Stimulated activated CD8-positive, alpha-beta memory T cell treated with anti-CD3 and anti-CD28 coated beads, Interleukin-7, amount 100 ng/mL, for 24 hours (primary cell): ENCODE data around the gene ADGRD1.

Source experiments
- DNase-seq: peaks from one replicate; pipeline ENCODE4 v3.0.0-alpha.2; 2020; ENCODE audit warnings: low read depth

The ADGRD1 gene

GRCh38 chr12:131137009-131137835 is 183.5 kb downstream of the ADGRD1 start:
- no peak for DNase-seq

GRCh38 chr12:131137836-131138637 is 184.3 kb downstream of the ADGRD1 start:
- DNase-seq, result no peak

GRCh38 chr12:131138638-131139362 is 185.1 kb downstream of the ADGRD1 start:
- DNase-seq, result no peak

- DNase-seq, result no peak
These were observed 185.8 kb downstream of the ADGRD1 start for GRCh38 chr12:131139363-131140068.

GRCh38 chr12:131140069-131140435 is 186.3 kb downstream of the ADGRD1 start:
- DNase-seq, result no peak

- DNase-seq, result no peak
These were observed 187.0 kb downstream of the ADGRD1 start for GRCh38 chr12:131140697-131141096.

- no peak for DNase-seq
These were observed 187.8 kb downstream of the ADGRD1 start for GRCh38 chr12:131141514-131141913.

DNA sequence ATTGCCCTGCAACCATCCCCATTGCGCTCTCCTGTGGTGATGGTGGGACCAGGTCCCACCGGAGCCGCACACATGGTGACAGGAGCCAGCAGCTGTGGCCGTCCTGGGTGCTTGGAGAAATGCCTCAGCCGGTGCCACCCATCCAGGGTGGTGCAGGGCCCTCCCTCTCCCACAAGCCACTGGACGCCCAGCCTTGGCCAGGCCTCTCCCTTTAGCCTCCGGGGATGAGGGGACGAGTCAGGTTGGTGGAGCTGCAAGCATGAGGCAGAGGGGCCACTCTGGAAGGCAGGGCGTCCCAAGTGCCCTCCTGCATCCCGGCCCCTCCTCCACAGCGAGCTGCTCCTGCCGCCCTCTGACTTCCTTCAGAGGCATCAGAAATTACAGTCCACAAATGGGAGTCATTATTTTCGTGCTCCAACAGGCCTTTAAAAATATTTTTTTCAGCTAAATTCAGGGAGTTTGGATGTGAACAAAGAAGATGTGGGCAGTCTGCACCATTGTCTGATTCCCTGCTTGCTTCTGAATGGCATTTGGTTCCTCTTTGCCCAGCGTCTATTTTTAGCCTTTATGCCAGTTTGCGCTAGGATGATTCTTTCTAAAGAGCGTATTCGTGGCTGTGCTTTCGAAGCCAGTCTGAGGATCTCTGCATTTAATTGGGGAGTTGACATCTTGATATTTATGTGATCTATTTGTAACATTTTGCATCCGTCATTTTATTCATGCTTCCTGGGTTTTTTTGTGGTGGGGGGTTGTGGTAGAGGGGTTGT is 189.4 kb downstream of the ADGRD1 start:
- no peak for DNase-seq

- DNase-seq, result no peak
These were observed 192.5 kb downstream of the ADGRD1 start for GRCh38 chr12:131146173-131146675.

GRCh38 chr12:131147293-131147692 is 193.6 kb downstream of the ADGRD1 start:
- DNase-seq, result no peak

GRCh38 chr12:131147894-131148293 is 194.2 kb downstream of the ADGRD1 start:
- no peak for DNase-seq

DNA sequence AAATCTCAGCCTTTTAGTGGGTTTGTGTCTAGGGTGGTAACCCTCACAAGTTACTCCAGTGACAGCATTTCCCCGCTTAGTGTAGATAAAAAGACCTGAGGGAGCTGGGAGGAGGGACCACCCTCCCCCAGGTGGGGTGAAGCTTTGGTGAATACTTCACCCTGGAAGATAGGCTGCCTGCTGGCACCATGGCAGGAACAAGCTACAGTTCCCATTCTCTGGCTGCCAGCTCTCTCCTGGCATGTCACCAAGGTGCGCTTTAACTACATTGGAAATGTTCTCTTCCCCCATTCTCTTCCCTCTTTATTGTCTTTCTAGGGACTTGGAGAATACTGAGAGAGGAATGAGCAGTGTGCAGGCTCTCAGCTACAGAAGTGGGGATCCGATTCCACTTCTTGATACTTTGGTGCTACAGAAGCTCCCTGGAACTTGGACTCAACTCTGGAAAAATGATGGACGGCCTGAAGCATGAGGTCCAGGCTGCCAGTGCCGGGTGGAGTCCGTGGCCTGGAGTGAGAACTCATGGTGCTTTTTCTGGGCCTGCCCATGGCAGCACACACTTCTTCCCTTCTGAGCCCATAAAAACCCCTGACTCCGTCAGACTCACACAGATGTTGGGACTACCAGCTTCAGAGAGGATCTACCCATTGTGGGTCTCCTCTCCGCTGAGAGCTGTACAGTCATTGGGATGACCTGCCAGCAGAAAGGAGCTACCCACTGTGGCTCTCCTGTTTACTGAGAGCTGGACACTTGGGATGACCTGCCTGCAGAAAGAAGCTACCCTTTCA is 198.0 kb downstream of the ADGRD1 start:
- no peak for DNase-seq

GRCh38 chr12:131152587-131152986 is 198.9 kb downstream of the ADGRD1 start:
- DNase-seq, result no peak

DNA sequence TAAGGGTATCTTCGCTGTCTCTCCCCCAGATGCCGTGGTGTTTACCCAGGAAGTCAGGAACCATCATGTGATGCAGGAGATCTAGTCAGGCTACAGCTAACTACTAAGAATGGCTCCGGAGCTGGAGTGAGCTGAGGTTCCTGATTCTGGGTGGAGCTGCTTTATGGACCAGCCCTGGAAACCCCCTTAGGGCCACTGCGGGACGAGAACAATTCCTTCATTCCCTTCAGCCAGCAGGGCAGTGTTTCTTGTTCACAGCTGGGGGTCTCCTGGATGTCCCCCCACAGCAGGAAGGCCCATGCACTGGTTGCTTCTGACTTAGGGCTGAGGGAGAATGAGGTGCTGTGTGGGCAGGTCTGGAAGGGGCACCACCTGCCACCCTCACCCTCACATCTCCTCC is 199.3 kb downstream of the ADGRD1 start:
- no peak for DNase-seq

DNA sequence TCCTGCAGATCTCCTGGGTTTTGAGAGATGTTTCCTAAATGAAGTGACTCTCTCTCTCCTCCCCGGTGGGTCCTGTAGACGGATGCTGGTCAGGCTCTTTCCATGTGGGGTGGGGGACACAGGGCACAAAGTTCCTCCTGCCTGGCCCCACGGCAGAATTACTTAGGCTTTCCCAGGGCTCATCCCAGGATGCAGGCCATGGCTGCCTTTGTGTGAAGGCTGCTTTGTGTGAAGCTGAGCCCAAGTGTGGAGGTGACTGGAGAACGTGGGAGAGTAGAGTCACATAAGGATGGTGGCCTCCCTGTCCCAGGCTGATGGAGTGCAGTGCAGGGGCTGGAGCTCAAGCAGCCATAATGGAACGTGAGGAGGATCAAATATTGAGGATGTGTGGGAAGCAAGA is 200.2 kb downstream of the ADGRD1 start:
- no peak for DNase-seq

DNA sequence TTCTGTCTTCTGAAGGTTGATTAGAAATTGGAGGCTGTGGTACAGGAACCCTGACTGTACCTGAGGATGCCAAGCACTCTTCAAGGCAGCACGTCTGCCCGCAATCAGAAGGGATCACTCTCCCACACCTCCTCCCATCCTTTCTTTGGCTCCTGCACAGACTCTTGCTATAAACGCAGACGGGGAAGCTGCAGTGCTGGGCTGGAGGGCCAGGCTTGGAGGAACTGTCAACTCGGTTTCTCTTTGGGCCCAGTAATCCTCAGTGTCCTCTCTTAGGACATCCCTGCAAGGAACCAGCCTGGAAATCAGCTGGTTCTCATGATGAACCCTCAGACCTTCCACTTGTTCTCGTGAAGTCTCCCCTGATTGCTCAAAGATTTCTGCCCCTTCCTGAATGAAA is 201.4 kb downstream of the ADGRD1 start:
- no peak for DNase-seq

DNA sequence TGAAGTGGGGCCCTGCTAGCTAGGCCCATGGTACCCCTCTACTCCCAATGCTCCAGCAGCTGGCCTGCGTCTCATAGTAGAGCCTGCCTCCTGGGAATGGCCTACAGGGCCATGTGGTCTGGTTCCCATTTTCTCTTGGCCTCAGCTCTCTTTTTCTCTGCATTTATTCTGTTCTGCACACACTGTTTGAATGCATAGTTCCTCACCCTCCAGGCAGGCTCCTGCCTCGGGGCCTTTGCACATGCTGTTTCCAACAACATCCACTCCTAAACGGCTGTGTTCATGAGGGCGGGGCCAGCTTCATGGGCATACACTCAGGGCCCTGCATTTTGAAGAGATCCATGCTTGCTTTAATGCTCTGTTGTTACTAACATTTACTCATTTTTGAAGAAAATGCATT is 204.0 kb downstream of the ADGRD1 start:
- no peak for DNase-seq

GRCh38 chr12:131159660-131160059 is 206.0 kb downstream of the ADGRD1 start:
- DNase-seq, result no peak

- DNase-seq, result no peak
These were observed 208.4 kb downstream of the ADGRD1 start for GRCh38 chr12:131162113-131162512.

DNA sequence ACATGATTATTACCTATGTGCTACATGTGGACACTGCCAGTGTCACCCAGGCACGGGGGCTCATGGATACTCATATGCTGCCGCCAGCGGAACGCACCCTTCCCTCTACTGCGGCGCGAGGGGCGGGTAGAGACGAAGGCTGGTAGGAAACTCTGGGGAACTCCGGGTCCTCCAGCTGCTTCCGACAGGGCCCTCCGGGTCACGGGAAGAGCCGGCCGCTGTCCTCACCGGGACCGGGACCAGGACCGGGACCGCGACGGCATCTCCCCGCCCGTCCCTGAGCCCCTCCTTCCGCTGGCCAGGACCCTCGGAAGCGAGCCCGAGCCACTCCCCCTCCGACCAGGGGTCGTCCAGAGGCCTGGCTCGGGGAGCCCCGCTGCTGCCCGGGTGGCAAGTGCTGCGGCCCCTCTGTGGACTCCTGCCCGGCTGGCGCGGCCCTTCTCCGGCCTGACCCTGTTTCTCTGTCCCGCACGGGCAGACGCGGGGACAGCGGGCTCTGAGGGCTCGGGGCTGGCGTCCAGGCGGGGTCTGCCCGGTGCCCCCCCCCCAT is 209.6 kb downstream of the ADGRD1 start:
- no peak for DNase-seq
